ENCODE results near the gene MKLN1.

DNA sequence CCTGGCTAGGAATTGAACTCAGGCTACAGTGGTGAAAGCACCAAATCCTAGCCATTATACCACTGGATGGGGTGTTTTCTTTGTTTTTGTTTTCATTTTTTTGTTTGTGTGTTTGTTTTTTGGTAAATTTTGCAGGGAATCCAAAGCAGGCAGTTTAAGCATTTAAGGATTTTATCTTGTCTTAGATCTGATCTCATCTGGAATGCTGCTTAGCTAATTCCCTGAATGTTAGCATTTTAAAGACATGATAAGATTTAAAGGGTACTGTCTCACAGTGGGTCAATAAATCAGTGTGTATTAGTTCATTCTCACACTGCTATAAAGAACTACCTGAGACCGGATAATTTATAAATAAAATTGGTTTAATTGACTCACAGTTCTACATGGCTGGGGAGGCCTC lies 5.6 kb upstream of the MKLN1 start:
- no peak for TF ChIP-seq POLR2AphosphoS2 (conservative IDR thresholded peaks at IDR 0.05; ENCODE audit: low read length)
- TF ChIP-seq HOXB13 (CRISPR knock-in tag; IDR thresholded peaks at IDR 0.05; ENCODE audit: low read depth) = no peak
- no peak for TF ChIP-seq EP300 (IDR thresholded peaks at IDR 0.05)
- TF ChIP-seq CTCF (IDR thresholded peaks at IDR 0.05) = no peak
- no peak for TF ChIP-seq REST (IDR thresholded peaks at IDR 0.05)
- TF ChIP-seq RAD21 (conservative IDR thresholded peaks at IDR 0.05 in 1 of 2, IDR thresholded peaks at IDR 0.05 in 1 of 2) = no peak
- TF ChIP-seq MYC (IDR thresholded peaks at IDR 0.05; ENCODE audit: borderline replicate concordance, low read length) = no peak
- TF ChIP-seq, protein P1, sequence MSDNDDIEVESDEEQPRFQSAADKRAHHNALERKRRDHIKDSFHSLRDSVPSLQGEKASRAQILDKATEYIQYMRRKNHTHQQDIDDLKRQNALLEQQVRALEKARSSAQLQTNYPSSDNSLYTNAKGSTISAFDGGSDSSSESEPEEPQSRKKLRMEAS (IDR thresholded peaks at IDR 0.05) = no peak
- no peak for TF ChIP-seq JUNB (IDR thresholded peaks at IDR 0.05)
- no peak for TF ChIP-seq FOSL2 (IDR thresholded peaks at IDR 0.05)
- TF ChIP-seq FOSL2 (CRISPR knock-in tag; IDR thresholded peaks at IDR 0.05) = no peak
- TF ChIP-seq POLR2A (IDR thresholded peaks at IDR 0.05; ENCODE audit: low read length) = no peak
- TF ChIP-seq EHMT2 (IDR thresholded peaks at IDR 0.05; ENCODE audit: low read depth) = no peak
